Measurements from ENCODE around the gene ANKRD13B.

ANKRD13B gene

DNA sequence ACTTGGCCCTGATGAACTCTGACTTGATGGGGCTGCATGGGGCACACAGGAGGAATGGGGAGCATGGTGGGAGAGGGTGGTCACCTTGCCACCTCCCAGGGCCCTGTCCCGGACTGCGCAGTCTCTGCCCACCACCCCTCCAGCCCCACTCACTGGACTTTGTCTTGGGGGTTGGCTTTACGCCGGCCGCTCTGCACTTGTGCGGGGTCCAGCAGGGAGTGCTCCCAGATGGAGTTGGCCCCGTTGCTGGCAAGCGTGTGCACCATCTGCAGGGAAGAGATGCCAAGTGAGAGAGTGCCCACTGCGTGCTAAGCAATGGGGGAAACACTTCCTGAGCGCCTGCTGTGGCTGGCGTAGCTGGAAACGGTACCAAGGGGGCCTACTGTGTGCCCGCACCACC is 10.2 kb upstream of the ANKRD13B start:
- no peak for DNase-seq

DNA sequence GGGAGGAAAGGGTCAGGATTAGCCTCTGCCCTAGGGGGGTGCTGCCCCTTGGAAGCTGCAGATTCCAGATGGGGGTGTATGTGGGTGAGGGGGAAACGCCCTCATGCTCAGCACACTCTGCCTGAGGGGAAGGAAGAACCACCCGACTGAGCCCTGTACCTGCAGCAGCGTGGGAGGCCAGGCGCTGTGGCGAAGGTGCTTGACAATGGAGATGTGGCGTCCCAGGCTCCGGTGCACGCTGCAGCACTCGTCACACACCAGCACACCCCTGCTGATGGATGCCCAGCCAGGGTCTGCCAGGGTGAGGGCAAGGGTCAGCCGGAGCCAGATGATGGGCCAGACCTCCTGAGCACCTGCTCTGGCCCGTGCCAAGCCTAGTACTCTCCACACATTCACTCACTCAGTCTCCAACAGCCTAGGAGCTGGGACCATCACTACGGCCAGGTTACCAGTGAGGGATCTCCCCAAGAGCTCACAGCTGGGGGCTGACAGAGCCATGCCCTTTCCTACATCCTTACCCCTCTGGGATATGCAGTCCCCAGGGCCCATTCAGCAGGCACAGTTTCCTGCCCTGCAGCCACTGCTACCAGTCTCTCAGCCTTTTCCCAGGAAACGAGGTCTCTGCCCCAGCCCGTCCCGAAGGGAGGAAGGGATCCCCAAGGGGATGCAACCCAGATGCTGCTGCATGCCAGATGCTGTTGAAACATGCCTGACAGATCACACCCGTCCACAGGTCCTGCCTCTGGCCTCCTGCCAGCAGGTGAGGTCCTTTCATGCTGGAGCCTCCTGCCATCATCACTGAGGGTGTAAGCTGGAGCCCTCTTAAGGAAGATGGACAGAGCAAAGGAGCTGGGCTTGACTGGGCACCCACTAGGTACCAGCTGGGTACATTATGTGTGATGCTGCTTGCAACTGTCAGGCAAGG is 9.3 kb upstream of the ANKRD13B start:
- DNase-seq = no peak

DNA sequence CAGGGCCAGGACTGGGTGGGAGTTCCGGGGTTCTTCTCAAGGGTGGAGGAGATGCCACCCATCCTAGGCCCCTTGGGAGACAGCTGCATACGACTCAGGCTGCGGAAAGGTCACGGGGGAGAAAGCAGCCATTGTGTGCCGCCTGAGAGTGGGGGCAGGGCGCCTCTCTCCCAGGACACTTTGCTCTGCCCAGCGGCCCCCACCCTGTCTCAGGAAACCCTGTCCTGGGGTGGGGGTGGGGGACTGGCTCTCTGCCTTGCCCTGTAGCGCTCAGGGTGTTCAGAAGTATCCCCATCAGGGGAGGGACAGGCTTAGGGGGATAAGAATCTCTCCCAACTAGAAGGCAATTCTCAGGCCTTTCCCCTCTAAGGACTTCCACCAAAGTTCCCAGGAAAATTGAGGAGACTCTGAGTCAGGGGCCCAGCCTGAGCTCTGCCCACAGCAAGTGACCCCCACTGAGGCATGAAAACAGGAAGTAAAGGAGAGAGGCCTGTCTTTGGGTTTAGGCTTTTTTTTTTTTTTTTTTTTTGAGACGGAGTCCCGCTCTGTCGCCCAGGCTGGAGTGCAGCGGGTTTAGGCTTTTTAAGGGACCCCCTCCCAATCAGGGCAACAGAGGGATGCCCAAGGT is 8.4 kb upstream of the ANKRD13B start:
- no peak for DNase-seq

DNA sequence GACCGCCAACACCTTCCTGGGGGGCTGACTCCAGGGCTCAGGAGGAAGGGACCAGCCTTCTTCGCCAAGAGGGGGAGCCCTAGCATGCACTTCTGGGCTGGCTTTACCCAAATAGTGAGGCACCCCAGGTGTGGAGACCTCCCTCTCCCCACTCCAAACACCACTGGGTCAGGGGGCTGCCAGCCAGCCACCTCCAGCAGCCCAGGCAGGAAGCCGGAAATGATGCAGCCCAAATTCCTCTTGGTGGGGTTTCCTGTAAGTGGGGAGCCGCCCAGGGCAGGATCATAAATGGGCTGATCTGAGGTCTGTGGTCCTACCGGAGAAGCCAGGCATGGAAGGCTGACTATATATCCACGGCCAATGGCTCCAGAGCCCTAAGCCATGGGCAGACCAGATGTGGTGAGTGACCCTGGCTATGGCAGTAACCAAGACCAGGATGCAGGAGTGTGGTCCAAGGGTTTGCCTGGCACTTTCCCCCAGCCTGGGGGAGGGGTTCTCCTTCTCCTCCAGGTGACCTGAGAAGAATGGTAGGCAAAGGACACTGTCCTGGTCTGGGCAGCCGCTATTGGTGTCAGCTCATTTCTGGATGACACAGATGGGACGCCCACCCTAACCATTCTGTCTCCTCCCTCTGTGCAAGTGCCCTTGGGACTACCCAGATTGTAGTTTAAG is 7.7 kb upstream of the ANKRD13B start:
- DNase-seq = no peak

DNA sequence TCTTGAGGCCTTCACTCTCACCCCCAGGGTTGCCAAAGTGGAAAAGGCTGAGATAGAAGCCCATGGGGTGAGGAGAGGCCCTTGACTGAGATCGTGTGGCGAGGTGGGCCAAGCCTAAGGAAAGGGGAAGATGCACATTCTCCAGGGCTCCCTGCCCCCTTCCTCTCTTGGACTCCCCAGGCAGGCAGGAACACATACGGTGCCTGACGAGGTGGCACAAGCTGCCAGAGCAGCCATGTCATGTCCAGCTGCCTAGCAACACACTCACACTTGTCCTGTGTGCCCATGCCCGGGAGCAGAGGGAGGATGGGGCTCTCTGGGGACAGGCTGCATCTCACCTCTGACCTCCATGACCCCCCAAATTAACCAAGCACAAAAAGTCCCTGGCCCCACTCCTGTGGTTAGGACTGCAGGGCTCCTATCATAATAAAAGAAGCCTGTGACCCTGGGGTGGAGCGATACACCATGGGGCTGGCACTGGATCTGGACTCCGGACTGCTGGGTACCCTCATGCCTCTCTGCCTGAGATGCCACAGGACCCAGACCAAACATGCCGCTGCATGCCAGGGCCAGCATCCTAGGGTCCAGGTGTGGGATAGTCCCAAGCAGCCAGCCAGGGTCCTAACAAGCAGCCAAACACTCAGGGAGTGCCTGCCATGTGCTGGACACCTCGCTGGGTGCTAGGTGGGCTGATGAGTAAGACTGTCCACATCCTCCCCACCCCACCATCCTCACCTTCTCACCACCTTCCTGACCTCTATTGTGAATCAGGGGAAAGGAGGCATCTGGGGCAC is 6.1 kb upstream of the ANKRD13B start:
- no peak for DNase-seq

DNA sequence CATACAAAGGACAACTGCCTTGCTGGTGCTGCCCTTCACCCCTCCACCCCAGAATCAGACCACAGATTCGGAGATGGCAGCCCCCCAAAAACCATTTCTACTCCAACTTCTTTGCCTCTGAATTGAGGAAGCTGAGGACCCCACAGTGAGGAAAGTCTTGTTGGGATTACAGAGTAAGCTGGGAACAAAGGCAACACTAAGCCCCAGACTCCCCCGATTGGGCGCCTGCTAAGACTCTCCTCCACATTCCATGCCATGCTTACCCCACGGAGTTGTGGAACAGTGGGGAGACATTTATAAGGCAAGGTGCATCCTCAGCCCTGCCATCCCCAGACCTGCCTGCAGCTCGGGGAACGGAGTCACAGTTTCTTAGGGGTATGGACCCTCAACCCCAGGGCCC is 5.3 kb upstream of the ANKRD13B start:
- no peak for DNase-seq

DNA sequence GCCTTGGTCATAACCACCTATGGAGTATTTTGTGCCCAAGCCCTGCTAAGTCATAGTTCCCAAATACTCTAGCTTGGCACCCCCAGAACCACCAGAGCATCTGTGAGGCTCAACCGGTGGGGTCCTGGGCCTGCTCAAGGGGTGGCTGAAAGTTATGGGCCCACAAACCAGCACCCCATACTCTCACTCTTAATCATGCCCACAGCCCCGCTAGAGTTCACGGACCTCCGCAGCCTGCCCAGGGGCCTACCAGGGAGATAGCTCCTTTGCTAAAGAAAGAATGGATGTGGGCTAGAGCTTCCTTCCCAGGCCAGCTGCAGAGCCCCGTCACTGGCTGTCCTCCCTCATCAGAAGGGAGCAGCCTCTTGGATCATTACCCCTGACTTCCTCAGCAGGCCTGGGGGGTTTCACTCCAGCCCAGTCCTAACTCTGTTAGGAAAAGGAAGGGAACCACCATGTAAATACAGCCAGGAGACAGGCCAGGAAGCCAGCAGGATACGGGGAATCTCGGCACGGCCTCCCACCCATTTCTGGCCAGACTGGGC is 4.8 kb upstream of the ANKRD13B start:
- DNase-seq = no peak

DNA sequence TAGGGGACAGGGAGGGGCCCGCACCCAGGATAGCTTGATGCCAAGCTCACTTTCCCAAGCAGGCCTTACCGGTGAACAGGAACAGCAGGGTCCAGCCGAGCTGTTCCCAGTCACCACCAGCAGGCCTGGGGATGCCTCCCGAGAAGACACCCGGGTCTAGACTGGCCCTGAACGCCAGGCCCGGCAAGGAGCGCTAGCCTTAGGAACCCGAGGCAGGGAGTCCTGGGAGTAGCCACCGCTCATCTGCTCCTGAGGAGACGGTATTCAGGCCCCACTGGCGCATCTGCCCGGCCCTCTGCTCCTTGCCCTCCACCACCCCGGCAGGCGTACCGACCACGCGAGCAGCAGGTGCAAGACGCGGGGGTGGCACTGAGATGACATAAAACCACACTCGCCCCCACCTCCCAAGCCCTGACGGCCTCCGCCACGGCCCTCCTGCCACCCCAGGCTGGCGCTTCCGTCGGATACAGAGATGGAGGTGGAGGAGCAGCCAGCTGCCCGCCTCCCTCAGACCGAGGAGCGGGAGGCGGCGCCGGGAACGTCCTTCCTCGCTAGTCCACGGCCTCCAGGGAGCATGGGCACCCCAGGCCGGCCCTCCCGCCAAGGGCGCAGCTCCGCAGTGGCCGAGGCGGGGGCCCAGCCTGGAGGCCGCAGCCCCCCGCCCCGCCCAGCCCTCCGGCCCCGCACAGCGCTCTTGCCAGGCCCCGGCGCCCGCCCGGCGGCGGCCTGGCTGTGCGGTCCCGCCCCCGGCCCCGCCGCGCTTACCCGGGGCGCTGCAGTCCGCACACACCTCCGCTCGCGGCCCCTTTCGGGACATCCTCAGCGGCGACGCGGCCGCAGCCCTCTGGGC is 4.1 kb upstream of the ANKRD13B start:
- DNase-seq = no peak

DNA sequence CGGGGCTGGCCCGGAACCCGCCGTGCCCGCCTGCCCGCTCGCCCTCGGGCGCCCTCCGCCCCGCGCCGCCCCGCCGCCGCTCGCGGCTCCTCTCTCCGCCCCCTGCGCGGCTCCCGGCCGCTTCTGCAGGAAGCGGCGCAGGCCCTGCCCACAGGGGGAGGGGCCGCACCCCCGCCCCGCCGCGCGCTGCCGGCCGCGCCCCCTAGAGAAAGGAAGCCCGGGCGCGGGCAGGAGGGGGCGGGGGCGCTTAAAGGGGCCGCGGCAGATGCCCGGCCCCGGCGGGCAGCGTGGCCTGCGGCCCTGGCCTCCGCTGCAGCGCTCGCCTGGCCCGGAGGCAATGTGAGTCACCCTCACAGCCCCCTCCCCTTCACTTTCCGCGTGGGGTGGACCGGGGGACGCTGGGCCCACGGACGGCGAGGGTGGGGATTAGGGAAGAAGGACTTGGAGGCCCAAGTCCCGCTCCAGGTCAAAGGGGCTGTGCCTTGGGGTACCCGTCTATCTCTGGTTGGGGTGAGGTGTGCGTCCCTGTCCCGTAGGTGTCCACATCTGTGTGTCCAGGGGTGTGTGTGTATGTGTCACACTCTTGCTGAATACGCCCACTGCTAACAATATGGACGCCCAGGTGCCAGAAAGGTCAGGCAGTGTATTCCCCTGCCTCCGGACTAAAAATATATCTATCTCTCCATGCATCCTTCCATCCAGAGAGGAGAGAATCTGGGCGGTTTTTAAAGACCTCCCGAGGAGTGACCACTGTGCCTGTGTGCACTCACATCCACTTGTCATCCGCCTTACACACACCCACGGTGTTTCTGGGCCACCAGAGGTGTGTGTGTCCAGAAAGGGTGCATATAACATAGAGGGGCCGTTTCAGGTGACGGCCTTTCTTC is 3.2 kb upstream of the ANKRD13B start, which contains the start of gene GIT1:
GIT1 (minus strand) TSS at position 125 of the 887 bp plus-strand sequence. CDS start 270 bp downstream, outside the sequence.
- no peak for DNase-seq

DNA sequence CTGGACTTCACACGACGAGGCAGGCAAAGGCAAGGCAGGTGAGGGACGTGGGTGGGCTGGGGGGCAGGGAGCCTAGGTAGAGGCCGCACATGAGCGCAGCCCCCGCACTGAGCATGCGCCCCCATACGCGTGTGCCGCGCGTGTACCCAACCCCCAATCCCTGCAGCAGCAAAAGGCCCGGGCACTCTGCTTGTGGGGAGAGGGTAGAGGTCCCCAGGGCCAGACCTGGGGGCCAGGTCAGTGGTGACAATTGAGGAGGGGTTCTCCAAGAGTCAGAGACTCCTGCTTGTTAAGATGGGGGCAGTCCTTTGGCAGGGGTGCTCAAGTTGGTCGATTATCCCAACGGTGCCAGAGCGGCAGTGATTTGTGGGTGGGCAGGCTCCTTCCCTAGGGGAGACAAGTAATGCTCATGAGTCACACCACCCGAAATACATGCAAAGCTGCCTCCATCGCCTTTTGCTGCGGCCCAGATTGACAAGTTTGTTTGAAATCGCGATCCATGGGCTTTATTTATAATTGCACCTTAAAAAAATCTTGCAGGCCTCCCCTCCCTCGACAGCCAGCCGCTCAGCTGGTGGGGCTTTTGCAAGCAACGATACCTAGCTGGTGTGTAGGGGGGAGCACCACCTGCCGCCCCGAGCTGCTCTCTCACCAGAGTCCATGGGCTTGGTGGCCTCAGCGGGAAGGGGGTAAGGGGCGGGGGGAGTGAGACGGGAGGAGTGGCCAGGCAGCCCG is 2.4 kb upstream of the ANKRD13B start:
- no peak for DNase-seq

DNA sequence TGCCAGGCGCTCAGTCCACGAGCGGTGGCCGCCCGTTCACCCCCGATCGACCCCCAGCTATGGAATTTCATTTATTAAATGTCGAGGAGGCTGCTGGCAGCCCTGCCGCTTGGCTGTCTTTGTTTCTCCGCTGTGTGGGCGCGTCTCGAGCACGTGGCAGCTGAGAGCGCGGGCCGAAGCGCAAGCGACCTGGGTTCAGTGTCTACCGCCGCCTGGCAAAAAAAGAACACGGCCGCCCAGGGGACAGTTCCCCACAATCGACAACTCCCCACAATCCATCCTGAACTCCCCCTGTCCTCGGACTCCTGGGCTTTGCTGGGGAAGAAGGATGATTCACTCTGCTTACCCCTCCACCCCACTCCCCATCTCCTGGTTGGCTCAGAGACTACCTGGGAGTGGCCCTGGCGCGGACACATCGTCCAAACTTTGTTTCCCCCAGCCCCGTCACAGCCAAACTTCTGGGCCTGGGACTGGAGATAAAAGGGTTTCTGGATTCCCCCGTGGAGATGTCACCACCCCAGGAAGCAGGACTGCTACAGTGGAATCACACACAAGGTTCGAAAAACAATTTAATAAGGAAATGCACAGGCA is 1.7 kb upstream of the ANKRD13B start:
- no peak for DNase-seq

DNA sequence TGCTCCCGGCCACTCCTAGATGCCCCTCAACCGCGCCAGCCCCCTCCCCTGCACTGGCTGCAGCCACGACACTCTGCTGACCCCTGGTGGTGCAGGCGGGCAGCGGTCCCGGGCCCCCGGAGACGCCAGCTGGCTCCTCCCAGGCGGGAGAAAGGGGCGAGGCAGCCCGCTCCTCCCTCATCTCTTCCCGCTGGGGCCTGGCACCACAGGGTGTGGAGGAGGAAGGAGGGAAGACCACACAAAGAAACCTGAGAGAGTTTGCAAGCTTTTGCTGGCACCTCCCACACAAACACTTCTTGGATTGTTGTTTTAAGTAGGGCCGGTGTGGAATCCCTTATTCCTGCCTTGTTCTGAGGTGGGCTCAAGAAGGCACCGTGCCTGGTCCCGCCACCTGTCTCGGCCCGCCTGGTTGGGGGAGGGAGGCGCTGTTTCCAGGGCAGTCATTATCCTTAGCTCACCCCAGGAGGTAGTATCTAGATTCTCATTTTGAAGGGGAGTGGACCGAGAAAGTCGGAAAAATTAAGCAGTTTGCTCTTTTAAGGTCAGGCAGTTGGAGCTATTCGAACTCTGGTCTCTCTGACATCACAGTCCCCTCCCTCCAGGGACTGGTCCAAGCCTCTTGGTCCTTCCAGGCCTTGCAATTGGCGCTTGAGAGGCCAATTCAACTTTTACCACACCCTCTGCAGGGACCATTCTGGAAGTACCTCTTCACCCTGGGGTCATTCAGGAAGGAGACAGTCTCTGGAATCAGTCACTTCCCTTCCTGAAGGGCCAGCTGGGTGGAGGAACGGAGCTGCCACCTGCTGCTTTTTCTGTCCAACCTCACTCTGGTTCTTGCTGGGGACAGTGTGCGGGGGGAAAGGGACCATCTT is 959 bp upstream of the ANKRD13B start:
- DNase-seq = no peak

DNA sequence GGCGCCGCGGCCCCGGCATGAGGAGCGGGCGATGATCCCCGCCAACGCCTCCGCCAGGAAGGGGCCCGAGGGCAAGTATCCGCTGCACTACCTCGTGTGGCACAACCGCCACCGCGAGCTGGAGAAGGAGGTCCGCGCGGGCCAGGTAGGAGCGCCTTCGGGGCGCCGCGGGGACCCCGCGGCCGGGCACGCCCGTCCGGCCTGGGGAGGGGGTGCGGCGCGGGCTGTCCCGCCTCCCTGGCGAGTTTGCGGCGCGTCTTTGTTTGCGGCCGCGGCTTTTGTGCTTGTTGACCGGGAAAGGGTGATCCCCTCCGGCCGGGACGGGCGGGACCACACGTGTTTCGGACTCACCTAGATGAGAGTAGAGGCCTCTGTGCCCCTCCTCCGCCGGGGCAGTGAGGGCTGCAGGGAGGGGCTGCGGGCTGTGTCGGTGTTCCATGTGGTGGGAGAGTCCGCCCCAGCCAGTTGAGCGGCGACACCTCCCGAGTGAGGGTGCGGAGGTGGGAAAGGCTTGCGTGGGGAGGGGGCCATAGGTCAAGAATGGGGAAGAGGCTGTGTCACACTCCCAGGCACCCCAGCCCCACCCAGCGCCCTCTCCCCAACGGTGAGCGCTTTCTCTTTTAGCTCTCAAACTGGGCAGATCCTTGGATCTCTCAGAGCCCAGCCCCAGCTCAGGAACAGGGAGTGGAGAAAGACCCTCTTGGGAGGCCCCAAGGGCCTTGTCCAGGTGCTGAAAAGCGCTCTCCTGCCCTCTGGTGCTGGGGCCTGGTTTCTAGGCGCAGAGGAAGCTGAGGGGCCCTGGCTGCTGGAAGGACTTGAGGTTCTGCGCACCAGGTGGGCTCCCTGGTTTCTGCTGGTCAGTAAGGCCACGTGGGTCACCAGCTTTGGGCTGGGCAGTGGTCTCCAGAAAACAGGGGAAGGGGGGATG is 923 bp downstream of the ANKRD13B start:
- no peak for DNase-seq

DNA sequence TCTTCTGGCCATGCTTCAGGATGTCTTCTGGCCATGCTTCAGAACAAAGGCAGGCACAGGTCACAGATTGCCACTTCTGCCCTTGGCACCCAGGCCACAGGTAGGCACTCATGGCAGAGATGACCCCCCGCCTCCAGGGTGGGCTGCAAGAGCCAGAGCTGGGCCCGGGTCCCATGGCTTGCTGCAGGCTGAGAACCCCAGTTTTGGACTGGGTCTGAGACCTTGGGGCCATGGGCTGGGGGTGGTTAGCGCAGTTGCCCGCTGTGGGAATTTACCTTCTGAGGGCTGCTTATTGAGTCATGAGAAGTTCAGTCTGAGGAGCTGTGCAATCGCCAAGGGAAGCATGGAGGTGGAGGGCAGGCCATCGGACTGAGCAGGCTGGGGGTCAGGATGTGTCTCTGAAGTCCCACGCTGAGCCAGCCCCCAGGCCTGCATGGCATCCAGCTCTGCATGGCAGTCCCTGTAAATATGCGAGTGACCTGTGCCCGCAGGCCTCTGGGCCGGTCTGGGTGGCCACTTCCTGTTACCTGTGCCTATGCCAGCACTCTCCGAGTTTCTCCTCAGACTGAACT is 1.7 kb downstream of the ANKRD13B start:
- no peak for DNase-seq

DNA sequence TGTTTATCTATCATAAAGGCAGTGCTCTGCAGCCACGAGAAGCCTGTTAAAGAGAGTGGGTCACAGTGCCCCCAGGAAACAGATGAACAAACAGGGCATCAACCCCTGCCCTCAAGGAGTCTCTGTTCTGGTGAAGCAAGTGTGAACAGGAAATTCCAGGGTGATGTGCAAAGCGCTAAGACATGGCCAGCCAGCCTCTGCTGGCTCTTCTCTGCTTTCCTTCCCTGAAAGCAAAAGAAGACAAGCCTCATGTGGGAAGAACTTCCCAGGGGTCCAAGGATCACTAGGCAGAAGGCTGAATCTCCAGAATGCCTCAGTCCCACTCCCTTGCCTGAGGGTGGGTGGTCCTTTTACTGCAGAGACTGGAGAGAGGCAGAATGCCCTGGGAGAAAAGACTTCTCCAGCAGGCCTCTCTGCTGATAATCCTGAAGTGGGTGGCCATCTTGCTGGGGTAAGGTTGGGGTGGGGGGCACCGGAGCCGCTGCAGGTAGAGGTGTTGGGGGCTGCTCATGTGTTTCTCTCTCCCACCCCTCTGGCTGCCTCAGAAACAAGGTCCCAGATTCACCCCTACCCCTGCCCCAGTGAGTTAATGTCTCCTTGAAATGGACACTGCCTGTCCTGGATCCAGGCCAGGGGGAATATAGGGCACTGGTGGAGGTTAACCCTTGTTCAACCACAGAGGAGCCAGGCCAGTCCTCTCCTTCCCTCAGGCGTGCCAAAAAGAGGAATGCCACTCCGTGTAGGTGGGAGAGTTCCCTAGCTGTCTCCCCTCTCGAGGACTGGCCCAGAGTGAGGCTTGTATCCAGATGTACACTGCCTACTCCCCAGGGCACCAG is 2.4 kb downstream of the ANKRD13B start:
- DNase-seq = no peak
